IPS-NIHi11 (cell line): ENCODE measurements around the gene SIRPD.

ENCODE experiments used
- DNase-seq: peaks from one replicate; pipeline ENCODE4 v3.0.0; 2012; ENCODE audit warnings: mixed read lengths, low spot score

SIRPD gene

DNA sequence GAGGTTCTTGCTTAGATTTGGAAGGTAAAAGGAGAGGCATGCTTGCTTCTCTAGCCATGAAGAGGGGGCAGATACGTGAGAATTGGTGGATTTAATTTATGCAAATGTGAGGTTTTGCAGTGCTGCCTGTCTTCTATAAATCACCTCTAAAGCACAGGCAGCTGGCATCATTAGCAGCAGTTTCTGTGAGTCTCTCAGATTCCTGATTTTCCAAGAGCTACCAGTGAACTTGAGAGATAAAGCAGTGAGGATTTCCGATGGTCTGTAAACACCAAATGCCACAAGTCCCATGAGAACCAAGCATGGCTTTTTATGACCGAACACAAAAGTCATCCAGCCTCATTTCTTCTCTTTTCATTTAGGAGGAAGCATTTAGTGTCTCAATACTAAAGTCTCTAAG, 63.1 kb downstream of the SIRPD start:
- no peak for DNase-seq

DNA sequence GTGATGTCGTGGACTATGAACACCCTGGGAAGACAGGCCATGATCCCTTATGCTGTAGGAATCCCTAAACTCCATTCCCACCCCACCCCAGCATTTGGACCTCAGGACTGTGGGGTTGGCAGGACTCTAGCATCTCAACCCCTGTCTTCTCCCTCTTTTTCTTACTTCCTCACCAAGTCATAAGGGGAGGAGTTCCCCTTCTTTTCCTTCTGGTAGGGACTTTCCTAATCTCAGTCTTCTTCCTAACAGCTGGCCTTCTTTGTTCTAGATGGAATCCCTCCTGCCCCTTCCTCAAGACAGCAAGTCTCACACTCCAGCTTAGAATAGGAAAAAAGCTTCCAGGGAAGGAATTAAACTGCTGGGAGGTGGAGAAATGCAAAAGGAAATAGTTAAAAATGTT, 64.0 kb downstream of the SIRPD start:
- no peak for DNase-seq

GRCh38 chr20:1491860-1492642, 65.5 kb downstream of the SIRPD start:
- DNase-seq = no peak

GRCh38 chr20:1491281-1491840, 66.1 kb downstream of the SIRPD start, which contains the start of gene SIRPB2:
SIRPB2 (minus strand) TSS chr20:1491420; CDS start chr20:1491359, 61 bp downstream.
- DNase-seq = no peak

- DNase-seq = no peak
These were observed 66.8 kb downstream of the SIRPD start for GRCh38 chr20:1490643-1491195.

GRCh38 chr20:1489764-1490436, 67.6 kb downstream of the SIRPD start:
- DNase-seq = no peak

DNA sequence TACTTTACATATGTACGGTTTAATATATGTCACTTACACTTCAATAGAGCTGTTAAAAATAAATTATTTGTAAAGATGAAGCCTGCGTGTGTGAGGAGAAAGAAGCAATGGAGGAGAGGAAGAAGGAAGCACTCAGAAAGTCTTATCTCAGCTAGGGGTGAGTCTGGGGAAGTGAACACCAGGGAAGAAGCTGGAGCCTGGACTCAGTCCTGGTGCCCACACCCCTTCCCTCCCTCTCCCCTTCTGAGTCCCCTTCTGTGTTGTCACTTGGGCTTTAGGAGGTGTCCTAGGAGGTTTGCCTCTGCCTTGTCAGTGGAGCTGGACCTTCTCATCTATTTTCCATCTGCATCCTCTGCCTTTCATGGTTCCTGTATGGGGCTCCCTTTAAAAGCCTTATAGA, 68.2 kb downstream of the SIRPD start:
- no peak for DNase-seq

GRCh38 chr20:1486566-1486965, 70.9 kb downstream of the SIRPD start:
- no peak for DNase-seq

- no peak for DNase-seq
These were observed 72.9 kb downstream of the SIRPD start for GRCh38 chr20:1484438-1485116.
